GM18511 (cell line): ENCODE results near the gene PTP4A2.

Source experiments
- ATAC-seq: cut with Tn5 transposase; IDR thresholded peaks from one replicate; pipeline ENCODE4 v1.9.1; 2021; ENCODE audit warnings: mild to moderate bottlenecking, moderate library complexity; ENCODE audit not compliant: unreplicated experiment

PTP4A2 gene

GRCh38 chr1:31938184-31938975, at the start of gene PTP4A2:
Gene PTP4A2 (minus strand): TSS chr1:31938368. CDS start chr1:31919065, 19,303 bp downstream.
- ATAC-seq = peak; percentile 75

DNA sequence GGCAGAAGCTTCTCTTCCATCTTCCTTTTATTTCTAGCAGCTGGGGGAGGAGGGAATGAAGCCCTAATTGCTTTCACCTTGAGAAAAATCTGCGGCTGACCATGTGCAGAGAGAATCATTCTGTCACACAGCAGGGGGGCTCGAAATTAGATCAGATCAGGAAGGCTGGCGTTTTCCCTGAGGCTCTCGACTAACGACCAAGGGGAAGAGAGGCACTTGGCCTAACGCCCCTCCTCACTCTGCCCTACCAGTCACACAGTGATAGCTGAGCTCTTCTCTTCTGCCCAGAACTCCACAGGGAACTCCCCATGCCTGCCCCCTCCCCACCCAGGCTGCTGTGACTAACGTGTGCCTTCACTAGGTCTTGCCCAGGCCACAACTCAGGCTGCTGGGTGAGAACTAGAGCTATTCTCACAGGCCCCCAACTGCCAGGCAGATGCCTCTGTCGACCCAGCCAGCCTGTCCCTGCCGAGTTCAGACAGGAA, 49.0 kb upstream of the PTP4A2 start:
- ATAC-seq = no peak

GRCh38 chr1:31985430-31985829, 47.3 kb upstream of the PTP4A2 start:
- no peak for ATAC-seq

DNA sequence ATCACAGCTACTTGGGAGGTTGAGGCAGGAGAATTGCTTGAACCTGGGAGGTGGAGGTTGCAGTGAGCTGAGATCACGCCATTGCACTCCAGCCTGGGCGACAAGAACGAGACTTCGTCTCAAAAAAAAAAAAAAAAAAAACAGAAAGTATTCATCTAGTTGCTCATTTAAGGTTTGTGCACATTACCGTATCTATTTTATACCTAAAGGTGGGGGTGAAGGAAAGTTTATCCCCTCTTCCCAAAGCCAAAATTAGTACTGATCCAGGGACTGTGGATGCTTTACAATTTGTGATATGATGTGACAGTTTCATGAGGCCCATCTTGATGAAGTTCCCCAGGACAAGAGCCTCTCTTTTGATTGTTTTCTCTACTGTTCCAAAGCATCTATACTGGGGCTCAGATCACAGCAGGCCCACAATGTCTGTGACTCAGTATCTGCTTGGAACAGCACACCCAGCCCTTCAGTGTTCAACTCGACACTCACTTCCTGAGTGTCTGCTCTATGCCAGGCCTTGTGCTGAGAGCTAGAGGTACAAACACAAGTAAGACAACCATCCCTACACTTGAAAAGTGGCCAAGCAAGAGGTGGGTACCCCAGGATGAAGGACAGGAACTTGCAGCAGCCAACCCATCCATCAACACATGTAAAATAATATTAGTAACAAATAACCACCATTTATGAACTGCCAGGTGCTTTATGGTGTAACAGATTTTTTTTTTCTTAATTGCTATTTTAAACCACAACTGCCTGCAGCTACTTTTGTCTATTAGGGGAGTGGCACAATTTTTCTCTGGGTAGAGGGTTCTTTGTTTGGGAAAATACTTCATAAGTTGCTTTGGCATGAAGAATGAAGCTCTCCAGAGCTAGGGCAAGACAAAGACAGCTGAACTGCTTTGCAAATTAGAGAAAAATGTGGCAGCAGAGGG, 46.5 kb upstream of the PTP4A2 start:
- ATAC-seq = no peak

DNA sequence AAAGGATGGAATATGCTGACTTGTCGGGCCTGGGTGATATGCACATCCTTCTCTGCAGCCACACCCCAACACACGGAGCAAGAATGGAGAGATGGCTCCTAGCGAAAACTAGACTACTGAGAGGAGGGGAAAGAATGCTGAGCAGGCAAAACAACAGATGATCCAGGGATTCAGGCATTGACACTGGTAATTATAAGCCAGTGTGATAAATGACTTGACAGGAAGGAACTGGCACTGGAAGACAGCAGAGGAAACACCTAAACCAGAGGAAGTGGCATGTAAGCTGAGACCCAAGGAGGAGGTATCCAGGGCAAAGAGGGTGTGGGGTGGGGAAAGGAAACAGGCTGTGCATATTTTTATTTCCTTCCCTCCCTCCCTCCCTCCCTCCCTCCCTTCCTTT, 43.8 kb upstream of the PTP4A2 start:
- no peak for ATAC-seq

GRCh38 chr1:31981456-31981839, 43.3 kb upstream of the PTP4A2 start:
- ATAC-seq = no peak

DNA sequence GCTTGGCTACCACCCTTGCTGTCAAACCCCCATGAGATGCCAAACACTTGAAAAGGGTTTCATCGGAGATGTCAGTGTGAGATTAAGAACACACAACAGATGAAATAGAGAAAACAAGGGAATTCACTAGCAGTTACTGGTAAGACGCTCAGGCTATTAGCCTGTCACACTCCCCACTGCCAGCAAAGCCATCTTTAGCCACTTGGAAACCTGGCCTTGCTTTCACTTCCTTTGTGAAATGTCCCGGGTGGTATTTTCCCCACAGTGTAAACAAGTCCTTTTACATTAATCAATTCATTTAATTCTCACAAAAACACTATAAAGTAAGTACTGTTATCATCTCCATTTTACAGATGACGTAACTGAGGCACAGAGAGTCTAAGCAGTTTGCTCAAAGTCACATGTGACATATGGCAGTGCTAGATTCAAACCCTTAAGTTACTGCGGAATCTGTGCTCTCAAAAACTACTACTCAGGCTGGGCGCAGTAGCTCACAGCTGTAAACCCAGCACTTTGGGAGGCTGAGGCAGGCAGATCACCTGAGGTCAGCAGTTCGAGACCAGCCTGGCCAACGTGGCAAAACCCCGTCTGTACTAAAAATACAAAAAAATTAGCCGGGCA, 42.8 kb upstream of the PTP4A2 start:
- ATAC-seq = no peak

DNA sequence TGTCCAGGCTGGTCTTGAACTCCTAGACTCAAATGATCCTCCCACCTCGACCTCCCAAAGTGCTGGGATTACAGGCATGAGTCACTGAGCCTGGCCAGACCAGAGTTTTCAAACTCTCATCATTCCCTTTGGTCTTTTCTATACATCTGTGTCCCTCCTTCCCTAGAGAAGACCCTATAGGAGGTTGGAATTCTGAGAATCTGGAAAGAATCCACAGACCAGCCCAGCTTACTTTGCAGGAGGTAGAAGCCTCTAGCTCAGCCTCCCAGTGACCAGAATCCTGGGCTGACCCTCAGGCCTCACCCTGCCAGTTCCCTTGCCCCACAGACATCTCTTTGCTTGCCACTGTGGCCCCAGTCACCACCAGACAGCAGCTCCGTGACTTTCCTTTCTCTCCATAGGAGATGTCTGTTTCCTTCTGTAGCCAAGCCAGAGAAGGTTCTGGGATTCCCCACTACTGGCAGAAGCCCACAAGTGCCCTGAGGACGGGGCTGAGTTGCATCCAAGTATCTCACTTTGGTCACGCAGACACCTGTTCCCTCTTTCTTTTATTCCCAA, 40.8 kb upstream of the PTP4A2 start:
- no peak for ATAC-seq

- ATAC-seq = no peak
Measured at GRCh38 chr1:31977385-31978131, 39.4 kb upstream of the PTP4A2 start.

- no peak for ATAC-seq
Measured at GRCh38 chr1:31976401-31976800, 38.2 kb upstream of the PTP4A2 start.

DNA sequence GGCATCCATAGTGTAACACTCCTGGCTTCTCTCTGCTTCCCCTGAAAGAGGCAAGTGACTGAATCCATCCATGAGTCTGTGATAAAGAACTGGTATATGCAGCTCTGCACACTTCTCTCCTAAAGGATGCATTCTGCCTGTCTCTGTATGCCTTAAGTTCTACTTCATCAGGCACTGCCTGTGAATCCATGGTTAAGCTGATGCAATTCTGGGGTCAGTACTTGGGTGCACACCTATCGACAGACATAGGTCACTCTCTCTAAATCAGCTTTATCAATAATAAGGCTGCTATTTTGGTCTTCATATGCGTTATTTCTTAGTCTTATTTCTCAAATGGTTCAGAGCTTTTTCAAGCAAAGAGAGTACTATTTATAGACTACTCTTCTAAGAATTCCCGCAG, 32.7 kb upstream of the PTP4A2 start:
- ATAC-seq = no peak

DNA sequence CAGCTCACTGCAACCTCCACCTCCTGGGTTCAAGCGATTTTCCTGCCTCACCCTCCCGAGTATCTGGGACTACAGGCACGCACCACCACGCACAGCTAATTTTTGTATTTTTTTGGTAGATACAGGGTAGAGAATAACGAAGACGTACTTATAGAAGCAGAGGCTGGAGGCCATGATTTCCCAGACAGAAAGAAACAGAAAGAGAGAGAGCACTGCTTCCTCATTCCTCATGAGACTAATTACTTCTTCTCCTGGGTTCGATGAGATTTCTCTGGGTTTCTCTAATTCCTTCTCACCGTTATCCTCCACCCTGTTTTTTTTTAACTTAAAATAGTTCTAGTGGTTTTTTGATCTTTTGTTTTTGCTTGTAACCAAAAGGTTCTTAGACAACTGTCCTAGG, 23.4 kb upstream of the PTP4A2 start:
- ATAC-seq = no peak

GRCh38 chr1:31959521-31960340, 21.6 kb upstream of the PTP4A2 start:
- ATAC-seq = no peak

- no peak for ATAC-seq
Measured at GRCh38 chr1:31957701-31958674, 19.8 kb upstream of the PTP4A2 start.

DNA sequence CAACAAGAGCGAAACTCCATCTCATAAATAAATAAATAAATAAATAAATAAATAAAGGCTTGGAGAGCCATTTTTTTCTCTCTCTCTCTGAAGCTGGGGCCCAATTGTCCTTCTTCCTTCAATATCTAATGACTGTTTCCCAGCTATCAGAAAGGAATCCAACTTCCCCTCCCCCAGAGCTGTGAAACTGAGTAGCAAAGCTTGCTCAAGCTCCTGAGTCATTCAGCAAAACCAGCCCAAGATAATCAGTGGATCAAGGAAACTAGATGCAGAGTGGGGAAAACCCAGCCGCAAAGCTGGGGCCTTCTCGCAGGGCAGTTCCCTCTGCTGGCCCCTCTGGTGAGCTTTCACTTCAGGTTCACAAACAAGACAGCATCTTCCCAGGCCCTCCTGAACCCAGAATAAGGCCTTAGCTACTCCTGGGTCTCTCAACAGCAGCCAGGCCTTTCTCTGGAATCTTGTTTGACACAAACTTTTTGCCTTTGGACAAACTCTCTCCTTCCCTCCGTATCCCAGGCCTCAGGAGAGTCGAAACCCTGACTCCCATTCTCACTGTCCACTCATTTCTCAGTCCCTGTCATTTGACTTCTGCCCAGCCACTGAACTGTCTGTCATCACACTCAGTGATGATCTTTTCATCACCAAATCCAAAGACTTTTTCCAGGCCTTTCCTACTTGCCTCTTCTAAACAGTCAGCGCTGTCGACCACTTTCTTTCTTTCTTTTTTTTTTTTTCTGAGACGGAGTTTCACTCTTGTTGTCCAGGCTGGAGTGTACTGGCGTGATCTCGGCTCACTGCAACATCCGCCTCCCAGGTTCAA, 18.0 kb upstream of the PTP4A2 start:
- peak; percentile 75 for ATAC-seq

DNA sequence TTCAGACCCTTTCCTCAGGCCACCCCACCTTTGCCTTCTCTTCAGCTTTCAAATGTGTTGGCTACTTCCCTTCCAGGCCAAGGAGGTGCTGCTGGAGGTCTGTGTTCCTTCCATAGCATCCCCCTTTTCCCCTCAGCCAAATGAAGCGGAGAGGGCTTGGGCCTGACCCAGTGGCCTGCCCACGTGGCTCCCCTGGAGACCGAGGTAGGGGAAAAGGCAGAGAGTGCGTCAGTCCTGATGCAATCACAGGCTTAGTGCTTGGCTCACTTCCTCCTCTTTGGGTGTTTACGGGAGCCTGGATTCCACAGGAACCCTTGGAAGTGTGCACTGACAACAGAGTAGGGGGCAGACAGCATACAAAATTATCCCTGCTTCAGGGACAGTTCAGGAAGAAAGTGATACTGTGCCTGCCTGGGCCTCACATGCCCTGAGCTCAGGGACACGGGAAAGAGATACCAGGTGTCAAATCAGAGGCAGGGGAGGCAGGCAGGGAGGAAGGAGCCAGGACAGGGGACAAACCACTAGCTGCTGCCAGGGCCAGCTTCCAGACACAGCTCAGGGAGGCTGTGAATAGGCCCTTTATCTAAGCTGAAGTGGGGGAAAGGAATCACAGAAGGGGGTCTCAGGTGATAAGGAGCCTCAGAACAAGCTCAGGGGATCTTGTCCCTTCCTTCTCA, 16.6 kb upstream of the PTP4A2 start:
- no peak for ATAC-seq

DNA sequence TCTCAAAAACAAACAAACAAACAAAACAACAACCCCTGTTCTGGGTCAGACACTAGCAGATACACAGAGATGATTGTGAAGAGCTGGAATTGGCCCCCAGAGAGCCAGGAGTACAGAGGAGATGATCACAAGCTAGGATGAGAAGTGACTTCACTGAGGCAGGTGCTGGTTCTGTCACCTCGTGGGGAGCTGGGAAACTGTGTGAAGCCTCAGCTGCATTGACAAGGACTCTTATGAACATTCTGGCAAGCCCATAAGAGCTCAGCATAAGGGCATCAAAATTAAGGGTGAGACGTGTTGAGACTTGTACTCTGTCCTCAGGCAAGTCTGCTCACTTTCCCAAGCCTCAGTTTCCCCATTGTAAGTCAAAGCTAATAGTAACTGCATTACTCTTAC, 14.7 kb upstream of the PTP4A2 start:
- no peak for ATAC-seq
